Embryonic facial prominence (tissue), 1 donor: ENCODE measurements around the gene FGFBP3.

Experiments
- DNase-seq: peaks from one replicate; pipeline ENCODE4 v3.0.0-alpha.2; 2016; ENCODE audit errors: extremely low spot score

Gene FGFBP3, protein sequence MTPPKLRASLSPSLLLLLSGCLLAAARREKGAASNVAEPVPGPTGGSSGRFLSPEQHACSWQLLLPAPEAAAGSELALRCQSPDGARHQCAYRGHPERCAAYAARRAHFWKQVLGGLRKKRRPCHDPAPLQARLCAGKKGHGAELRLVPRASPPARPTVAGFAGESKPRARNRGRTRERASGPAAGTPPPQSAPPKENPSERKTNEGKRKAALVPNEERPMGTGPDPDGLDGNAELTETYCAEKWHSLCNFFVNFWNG

DNA sequence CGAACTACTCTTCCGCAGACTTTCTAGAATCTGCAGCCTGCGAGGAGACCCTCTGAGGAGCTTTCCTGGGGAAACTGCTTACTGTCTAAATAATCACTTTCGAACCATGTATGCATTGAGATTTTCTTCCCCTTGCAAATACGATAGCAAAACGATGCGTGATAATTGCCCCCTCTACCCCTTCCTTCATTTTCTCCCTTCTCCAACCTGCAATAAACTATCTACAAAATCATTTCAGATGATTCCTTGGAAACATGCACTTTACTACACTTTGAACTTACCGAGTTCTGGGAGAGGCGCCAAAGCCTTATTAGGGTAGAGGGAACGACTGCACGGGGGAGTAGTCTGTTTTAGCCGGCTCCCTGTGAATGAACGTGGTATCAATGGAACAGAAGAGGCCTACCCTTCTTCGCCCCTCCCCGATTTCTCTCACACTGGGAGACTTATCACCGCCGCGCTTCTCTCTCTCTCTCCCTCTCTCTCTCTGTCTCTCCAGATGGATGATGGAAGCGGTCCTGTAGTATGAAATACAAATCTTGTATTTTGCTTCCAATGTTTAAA lies at the start of gene FGFBP3:
Gene FGFBP3, minus strand, starts transcription at position 370 of the 561 bp plus-strand sequence. CDS start 517 bp downstream, outside the sequence.
- peak; percentile 72 for DNase-seq

DNA sequence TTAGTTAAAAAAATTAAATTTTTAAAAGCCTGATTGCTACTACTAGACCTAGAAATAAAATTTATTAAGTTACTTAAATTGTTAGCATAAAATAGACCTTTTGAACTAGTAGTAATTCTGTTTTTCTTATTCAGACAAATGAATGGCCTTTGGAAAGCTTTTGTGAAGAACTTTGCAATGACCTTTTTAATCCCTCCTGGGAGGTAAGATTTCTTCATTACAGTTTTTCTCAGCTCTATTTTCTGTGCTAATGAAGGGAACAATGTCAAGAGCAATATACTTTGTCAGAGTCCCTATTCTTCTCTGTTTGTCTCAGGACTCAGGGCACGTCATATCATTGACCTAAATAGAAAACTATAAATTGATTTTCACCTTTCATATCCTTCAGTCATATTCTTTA lies 47.8 kb upstream of the FGFBP3 start:
- no peak for DNase-seq

DNA sequence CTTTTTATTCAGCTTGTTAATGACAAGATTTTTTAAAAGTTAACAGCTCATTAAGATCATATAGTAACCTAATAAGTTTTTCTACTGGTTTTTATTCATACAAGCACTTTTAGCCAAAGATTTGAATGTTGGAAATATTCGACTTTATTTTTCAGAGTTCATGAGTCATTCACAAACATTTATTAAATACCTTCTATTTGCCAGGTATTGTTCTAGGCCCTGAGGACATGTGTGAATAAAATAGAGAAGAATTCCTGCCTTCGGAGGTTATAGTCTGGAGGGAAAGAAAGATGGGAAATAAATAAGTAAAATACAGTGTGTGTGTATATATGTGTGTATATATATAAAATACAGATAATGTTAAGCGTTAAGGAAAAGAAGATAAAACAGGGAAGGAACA lies 45.8 kb upstream of the FGFBP3 start:
- DNase-seq = no peak

DNA sequence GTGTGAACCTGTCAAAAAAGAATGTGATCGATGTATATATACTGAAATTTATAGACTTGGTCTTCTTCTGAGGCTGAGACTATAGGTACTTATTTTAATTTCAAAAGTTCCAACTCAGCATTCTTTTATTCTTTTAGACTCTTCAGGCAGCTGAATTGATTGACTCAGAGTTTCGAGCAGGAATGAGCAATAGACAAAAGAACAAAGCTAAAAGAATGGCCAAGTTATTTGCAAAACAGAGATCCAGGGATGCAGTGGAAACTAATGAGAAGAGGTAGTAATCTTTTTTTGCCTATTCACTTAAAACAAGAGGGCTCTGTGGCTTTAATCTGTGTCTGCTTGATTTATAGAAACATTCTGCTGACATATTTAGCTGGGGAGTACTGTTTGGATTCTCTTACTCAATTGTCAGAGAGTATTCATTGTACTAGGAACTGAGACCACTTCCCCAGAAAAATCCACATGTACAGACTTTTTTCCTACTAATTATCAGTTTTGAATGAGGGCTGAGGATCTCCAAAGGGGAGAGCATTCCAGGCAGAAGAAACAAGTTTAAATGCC lies 44.4 kb upstream of the FGFBP3 start:
- no peak for DNase-seq

DNA sequence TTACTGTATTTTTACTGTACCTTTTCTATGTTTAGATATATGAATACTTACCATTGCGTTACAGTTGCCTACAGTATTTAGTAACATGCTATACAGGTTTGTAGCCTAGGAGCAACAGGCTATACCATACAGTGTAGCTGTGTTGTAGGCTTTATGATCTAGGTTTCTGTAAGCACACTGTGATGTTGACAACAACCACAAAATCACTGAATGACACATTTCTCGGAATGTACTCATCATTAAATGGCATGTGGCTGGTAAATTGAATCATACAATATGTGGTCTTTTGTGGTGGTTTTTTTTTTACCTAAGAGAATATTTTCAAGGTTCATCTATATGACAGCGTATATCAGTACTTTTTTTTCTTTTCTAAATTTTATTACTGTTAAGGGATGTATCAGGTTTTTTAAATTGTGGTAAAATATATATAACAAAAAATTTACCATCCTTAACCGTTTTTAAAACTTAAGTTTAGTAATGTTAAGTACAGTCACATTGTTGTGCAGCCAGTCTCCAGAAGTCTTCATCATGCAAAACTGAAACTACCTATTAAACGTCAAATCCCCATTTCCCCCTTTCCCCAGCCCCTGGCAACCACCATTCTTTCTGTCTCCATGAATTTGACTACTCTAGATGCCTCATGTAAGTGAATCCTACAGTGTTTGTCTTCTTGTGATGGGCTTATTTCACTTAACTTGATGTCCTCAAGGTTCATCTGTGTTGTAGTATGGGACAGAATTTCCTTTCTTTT lies 35.8 kb upstream of the FGFBP3 start:
- DNase-seq = no peak

DNA sequence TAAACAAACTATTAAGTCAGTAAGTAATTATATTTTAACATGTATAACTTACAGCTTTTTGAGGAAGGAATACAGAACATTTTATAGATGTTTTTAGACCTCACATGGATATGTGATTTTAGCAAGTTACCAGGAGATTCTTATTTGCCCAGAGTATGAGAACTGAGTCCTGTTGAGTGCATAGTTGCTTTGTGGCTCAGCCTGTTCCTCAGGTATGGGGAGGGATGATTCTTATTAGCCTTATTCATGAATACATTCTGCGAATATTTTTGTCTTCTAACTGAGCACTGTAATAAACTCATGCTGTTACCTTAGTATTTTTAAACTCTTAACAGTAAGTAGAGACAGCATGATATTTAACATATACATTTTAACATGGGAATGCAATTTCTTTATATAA lies 32.1 kb upstream of the FGFBP3 start:
- DNase-seq = no peak

DNA sequence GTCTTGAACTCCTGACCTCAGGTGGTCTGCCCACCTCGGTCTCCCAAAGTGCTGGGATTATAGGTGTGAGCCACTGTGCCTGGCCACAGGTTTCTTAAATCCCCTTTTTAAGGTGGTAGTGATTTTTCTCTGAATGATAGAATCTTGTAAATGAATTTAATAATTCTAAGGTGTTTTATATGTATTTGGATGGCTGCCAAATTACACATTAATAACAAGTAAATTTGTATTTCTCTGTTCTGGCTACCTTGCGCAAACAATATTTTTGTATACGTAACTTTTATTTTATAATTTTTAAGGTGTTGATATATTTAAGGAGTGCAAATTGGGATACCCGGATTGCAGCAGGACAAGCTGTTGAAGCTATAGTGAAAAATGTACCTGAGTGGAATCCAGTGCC lies 30.4 kb upstream of the FGFBP3 start:
- no peak for DNase-seq

DNA sequence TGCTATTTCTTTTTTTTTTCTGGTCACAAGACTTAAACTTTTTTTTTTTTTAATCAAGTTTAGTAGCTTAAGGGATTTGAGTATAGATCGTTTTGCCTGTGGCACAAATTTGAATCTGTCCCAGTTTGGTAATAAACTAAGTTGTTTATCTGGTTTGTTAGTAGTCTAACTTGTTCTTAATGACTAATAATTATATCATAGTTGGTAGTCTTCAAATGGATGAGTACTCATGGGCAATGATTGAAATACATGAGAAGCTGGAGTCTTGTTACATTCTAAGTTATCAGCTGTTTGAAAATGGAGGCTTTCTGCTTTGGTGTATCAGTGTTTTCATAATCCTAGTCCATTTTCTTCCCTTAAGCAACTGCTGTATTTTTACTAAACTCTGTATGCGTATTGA lies 26.6 kb upstream of the FGFBP3 start:
- no peak for DNase-seq

DNA sequence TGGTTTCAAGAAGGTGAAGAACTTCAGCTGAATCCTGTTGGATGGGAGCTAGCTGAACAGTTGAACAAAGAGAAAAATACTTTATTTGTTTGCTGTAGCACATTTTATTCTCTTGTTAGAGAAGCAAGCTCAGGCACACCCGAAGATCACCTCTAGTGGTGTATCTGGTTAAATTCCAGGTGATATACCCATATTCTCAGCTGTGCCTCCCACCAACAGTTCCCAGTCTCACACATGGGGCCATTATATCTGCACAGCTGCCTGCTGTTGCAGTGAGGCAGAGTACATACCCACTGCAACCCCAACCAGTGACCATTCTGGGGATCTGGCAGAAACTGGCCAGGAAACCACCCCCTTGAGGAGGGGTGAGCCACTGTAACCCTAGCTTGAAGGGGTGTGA lies 23.5 kb upstream of the FGFBP3 start:
- DNase-seq = no peak

DNA sequence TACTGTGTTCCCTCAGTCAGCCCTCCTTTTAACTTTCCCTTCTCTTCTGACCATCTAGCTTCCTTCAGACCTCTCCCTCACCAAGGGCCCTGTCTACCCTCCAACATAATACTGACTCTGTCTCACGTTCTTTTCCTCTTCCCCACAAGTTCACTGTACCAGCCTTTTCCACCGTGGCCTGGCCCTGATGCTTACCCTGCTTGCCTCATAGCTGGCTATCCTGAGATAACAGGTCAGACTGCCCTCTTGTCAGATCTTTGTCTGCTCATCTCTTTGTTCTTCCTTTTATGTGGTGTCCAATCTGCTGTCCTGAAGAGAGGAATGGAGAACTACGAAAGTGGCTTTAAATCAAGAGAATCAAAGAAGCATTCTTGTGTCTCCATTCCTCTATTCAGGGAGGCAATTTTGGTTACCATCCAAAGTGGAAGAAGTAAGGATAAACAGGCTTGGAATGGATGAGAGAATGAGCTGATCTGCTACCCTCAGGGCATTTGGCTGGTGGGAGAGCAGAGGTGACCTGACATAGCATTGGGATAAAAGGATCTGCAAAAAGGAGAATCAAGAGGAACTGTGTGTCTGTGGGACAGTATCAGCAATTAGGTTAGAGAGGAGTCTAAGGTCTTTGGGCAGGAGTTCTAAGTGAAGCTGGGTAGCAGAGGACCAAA lies 22.4 kb upstream of the FGFBP3 start:
- no peak for DNase-seq

DNA sequence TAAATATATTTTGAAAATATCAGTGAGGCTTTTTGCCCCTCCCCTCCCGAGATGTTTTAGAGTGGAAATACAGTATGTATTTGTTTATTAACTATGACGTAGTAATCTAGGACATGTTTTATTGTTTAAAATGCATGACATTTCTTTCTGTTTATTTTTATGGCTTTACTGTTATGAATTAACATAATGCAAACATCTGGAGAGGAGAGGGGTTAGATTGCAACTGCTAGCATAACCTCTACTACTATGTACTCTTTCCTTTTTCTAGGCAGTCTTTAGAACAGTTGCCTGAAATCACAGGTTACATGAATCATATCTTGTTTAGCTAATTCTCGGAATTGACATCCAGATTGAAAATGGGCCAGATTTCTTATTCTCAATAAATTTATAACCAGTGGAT lies 21.7 kb upstream of the FGFBP3 start:
- DNase-seq = no peak

DNA sequence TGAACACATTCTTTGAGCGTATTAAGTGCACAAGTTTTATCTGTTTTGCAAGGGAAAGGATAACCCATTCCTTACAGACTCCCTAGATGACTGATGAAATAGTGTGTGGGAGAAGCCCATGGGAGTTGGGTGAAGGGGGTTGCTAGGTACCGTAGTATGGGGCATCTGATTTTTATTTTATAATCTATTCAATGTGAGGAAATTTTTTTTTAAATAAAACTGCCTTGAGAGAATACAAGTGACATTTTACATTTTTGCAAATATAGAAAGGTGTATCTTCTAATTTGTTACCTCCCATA lies 15.7 kb upstream of the FGFBP3 start:
- no peak for DNase-seq

DNA sequence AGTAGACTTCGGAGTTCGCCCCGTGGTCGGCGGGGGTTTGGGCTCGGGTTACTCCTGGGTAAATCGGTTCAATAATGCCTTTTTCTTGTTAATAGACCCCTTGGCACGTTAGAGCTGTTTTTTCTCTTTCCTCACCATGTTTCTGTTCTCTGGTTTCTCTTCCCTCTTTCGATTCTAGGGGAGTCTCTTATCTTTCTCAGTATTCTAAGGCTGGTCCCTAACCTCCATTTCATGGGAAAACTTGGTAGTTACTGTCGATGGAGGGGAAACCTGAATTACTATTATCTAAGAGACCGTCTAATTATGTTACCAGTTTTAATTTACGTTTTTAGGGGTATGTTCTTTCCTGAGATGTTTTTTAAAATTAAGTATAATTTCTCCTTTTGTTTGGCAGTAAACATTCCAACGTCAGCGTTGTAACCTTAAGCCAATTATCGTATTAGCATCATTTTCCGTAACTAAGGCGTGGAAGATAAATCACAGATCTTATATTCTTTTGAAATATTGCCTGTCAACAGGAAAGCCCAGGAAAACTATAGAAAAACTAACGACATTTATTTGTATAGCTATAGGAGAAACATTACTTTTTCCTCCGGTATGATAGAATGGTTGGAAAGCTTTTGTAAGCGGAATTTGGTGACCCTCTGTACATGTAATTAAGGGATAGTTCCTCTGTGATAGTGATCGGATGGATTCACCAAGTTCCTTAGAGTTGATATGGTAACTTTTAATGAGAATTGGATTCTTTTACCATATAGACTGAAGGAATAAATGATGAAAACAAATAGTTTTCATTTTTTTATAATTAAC lies 15.1 kb upstream of the FGFBP3 start:
- no peak for DNase-seq

DNA sequence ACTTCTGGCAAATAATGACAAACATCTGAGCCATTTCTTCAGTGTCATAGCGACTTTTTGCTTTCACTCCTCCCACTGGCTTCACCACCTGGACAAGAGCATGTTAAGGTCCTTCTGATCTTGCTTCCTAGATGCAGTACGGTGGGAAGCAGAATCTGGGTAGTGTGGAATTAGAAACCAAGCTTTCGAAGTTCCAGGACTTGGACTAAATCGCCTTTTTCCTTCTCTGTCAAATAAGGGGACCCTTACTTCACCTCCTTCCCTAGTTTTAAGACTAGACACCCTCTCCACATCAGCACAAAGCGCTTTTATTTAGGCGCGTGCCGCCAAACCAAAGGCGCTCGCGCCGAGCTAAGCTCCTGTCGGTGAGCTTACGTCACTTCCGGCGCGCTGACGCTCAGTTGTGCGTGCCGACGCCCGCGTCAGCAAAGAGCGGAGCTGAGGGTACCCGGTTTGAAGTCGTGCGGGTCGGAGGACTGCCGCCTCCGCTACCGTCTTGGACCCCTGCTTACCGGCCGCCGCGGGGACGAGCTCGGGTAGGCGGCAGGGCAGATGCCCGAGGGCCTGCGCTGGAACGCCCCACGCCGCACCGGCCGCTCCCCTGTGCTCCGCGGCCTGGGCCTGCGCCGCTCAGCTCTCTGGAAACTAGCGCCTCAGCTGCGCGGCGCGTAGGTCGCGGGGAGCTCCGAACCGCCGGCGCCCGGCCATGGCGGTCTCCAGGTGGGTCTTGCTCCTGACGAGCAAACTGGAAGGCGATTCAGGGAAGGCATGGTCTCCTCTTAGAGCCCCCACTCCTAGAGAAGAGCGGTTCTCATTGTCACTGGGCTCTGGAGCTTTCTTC lies 14.3 kb upstream of the FGFBP3 start, which contains the start of gene BTAF1:
Gene BTAF1, plus strand, starts transcription at position 400 of the 841 bp plus-strand sequence. Its CDS starts 307 bp downstream, at position 707.
- DNase-seq = peak; percentile 91

DNA sequence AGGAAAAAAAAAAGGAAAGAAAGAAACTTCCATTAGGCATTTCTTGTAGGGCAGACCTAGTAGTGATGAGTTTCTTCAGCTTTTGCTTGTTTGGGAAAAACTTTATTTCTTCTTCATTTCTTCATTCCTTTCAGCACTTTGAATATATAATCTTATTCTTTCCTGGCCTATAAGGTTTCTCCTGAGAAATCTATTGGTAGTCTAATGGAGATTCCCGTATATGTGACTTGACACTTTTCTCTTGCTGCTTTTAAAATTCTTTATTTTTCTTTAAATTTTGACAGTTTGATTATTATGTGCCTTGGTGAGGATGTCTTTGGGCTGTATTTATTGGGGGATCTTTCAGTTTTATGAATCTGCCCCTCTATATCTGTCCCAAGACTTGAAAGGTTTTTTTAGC lies 10.4 kb upstream of the FGFBP3 start:
- no peak for DNase-seq

DNA sequence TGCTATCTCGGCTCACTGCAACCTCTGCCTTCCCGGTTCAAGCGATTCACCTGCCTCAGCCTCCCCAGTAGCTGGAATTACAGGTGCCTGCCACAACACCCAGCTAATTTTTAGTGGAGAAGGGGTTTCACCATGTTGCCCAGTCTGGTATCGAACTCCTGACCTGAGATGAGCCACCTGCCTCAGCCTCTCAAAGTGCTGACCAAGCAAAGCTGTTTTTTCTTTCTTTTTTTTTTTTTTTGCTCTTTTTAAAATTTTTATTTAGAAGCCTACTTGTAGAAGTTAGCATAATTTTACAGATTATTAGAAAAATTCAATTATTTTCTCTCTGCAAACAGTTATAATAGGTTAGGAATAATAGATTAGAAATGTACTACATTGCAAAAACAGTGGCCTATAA lies 1.2 kb upstream of the FGFBP3 start:
- no peak for DNase-seq

DNA sequence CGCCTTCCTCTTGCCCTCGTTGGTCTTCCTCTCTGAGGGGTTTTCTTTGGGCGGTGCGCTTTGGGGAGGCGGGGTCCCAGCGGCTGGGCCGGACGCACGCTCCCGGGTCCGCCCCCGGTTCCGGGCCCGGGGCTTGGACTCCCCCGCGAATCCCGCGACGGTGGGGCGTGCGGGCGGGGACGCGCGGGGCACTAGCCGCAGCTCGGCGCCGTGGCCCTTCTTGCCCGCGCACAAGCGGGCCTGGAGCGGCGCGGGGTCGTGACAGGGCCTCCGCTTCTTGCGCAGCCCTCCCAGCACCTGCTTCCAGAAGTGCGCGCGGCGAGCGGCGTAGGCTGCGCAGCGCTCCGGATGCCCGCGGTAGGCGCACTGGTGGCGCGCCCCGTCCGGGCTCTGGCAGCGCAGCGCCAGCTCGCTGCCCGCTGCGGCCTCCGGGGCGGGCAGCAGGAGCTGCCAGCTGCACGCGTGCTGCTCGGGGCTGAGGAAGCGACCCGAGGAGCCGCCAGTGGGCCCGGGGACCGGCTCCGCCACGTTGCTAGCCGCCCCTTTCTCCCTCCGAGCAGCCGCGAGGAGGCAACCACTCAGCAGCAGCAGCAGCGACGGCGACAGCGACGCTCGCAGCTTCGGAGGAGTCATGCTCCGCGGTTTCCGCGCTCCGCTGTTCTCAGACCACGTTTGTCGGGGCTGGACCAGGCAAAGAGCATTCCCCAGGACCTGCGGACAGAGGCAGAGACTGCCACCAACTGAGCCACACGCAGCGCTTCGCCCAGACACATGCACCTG lies 759 bp downstream of the FGFBP3 start:
- DNase-seq = peak; percentile 52

DNA sequence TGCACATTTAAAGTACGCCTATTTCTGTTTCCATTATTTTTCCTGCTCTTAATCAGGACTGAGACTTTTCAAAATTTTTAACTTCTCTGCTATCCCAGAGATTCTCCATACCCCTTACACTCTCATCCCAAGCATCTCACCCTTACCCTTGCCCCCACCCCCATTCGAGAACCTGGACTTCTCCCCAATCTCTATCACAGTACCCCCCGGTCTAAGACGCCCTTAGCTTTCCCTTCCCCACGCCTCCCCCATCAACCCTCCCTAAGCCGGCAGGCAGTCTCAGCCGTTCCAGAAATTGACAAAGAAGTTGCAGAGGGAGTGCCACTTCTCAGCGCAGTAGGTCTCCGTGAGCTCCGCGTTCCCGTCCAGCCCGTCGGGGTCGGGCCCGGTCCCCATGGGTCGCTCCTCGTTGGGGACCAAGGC lies 1.4 kb downstream of the FGFBP3 start:
- DNase-seq = no peak

DNA sequence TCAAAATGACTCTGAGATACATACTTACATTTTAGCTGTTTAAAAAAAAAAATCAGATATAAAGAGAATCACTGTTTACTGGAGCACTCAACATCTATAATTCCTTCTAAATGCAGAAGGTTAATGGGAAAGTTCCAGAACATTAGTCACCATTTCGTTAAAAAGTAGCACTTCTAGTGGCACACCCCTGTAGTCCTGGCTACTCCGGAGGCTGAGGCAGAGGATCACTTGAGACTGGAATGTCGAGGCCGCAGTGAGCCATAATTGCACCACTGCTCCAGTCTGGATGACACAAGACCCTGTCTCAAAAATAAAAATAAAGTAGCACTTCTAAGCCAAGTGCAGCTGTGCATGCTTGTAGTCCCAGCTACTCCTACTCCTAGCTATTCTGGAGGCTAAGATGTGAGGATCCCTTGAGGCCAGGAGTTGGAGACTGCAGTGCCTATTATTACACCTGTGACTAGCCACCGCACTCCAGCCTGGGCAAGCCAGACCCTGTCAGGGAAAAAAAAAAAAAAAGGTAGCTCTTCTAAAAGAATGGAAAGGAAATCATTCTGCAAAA lies 2.2 kb downstream of the FGFBP3 start:
- DNase-seq = no peak
